ENCODE measurements around the gene RDH5.
A peak's percentile ranks its signal among the peaks of the same experiment; 100 is the strongest.

The RDH5 gene

GRCh38 chr12:55729819-55730818 lies 9.9 kb downstream of the RDH5 start:
- DNase-seq, result no peak

- no peak for DNase-seq
Observed at GRCh38 chr12:55732288-55732687, 12.1 kb downstream of the RDH5 start.

GRCh38 chr12:55733021-55733555 lies 12.9 kb downstream of the RDH5 start:
- no peak for DNase-seq

GRCh38 chr12:55733858-55734257 lies 13.7 kb downstream of the RDH5 start:
- no peak for DNase-seq

- DNase-seq, result no peak
Observed at GRCh38 chr12:55734595-55734994, 14.4 kb downstream of the RDH5 start.

- DNase-seq, result no peak
Observed at GRCh38 chr12:55736076-55736475, 15.9 kb downstream of the RDH5 start.

- DNase-seq, result peak; percentile 62
Observed at GRCh38 chr12:55736780-55737580, 16.8 kb downstream of the RDH5 start.

GRCh38 chr12:55737581-55738122 lies 17.5 kb downstream of the RDH5 start:
- no peak for DNase-seq

GRCh38 chr12:55738123-55739024 lies 18.2 kb downstream of the RDH5 start:
- DNase-seq, result peak; percentile 77

- no peak for DNase-seq
Observed at GRCh38 chr12:55739025-55739378, 18.8 kb downstream of the RDH5 start.

GRCh38 chr12:55741931-55742680 lies 21.9 kb downstream of the RDH5 start:
- no peak for DNase-seq

GRCh38 chr12:55742719-55743405 lies 22.7 kb downstream of the RDH5 start, which contains the start of gene GDF11:
TSS of gene GDF11 (plus strand) at chr12:55743122. CDS start at chr12:55743317, 195 bp downstream.
- peak; percentile 77 for DNase-seq

- peak; percentile 54 for DNase-seq
Observed at GRCh38 chr12:55743406-55744339, 23.5 kb downstream of the RDH5 start.

GRCh38 chr12:55744340-55745030 lies 24.3 kb downstream of the RDH5 start:
- no peak for DNase-seq

GRCh38 chr12:55745361-55746173 lies 25.4 kb downstream of the RDH5 start:
- DNase-seq, result no peak

- no peak for DNase-seq
Observed at GRCh38 chr12:55746174-55746912, 26.1 kb downstream of the RDH5 start.

GRCh38 chr12:55746913-55747231 lies 26.7 kb downstream of the RDH5 start:
- DNase-seq, result no peak

Data from activated naive CD4-positive, alpha-beta T cell treated with Interleukin-2 at 50 U/mL for 16 hours (primary cell).